GM12873 (cell line): ENCODE measurements around the gene PLD5.

ENCODE experiments used
- TF ChIP-seq, protein P1 (sequence below): IDR thresholded peaks from 2 replicates; pipeline ENCODE4 v1.5.1; 2012; ENCODE audit warnings: low read depth, mild to moderate bottlenecking, moderate library complexity, low read length, control low read depth; ENCODE audit not compliant: insufficient read depth; ENCODE audit errors: missing control alignments

Gene PLD5

DNA sequence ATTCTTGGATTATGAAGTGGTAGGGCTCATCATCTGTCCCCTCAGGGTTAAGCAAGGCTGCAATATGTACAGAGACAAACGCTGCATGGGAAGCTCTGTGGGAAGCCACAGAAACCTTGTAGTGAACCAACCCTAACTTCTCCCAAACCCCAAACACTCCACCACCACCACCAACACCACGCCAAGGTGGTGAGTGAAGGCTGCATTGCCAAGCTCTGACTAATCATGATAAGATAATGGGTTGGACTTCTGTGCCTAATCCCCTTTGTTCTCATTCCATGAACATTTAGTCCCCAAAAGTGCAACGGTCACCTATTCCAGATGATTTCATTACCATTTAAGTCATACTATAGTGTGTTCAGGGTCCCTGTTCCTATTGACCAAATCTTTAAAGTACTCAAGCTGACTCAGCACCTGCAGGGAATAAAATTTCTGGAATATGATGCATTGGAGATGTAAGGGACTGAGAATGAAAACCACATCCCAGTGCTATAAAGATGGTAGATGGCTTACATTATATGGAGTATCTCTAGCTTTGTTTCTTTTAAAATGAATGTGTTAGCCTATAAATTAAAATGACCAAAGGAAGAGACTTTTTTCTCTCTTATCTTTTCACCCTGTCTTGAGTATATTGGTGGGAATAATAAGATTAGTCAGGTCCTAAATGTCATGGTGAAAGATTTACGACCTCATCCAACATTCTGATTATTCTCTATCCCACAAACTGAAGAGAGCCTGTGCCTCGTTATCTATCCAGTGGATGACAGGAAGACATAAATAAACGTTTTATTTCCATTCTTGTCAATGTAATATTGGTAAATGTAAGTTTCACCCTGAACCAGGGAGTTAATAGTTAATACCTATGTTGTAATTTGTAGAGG, 22.6 kb upstream of the PLD5 start:
- TF ChIP-seq, protein P1, sequence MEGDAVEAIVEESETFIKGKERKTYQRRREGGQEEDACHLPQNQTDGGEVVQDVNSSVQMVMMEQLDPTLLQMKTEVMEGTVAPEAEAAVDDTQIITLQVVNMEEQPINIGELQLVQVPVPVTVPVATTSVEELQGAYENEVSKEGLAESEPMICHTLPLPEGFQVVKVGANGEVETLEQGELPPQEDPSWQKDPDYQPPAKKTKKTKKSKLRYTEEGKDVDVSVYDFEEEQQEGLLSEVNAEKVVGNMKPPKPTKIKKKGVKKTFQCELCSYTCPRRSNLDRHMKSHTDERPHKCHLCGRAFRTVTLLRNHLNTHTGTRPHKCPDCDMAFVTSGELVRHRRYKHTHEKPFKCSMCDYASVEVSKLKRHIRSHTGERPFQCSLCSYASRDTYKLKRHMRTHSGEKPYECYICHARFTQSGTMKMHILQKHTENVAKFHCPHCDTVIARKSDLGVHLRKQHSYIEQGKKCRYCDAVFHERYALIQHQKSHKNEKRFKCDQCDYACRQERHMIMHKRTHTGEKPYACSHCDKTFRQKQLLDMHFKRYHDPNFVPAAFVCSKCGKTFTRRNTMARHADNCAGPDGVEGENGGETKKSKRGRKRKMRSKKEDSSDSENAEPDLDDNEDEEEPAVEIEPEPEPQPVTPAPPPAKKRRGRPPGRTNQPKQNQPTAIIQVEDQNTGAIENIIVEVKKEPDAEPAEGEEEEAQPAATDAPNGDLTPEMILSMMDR = no peak

DNA sequence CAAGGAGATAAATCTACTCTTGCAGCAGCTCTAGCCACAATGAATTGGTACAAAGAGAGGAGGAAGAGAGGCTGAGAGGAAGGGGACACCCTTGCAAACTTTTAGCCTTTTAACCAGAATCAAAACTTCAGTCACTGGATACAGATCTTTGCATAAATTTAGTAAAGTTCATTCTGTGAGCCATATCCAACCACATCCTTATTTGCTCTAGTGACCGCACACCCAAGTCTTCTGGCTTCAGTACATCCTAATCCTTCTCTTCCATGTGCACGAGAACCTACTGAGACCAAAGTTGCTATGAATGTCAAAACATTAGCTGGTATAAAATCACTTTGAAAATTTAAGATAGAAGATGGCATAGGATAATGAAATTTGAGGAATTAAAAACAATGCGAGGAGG, 21.9 kb upstream of the PLD5 start:
- TF ChIP-seq, protein P1 = no peak

DNA sequence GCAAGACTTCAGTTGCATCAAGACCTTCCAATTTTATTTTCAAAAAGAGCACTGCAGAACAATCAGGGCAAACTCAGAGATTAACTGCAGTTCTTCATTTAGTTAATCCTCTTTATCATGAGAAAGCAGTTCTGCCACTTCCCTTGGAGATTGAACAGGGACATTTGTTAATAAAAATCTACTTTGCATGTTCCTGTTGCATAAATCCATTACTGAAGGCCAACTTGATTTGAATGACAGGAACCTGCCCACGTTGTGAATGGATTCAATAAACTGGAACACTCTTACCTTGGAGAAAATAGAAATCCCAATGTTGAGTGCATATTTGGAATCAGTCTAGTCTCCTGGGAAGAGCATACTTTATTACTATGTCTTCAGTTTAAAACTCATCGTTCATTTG, 19.6 kb upstream of the PLD5 start:
- TF ChIP-seq, protein P1 = no peak

DNA sequence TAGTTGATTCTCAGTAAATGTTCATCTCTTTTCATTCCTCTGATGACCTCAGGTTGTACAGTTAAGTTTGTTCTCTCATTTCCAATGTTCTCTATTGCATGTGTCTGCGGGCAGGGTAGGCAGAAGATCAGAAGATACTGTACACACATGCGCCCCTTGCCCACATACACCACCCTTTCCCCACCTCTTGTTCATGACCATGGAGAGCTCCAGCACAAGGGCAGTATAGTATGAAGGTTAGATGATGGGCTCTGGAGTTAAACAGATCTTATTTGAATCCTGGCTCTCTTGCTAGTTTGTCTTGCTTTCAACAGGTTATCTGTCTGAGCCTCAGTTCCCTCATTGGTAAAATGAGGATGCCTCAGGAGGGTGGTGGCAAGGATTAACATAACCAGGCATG, 17.8 kb upstream of the PLD5 start:
- TF ChIP-seq, protein P1 = no peak

DNA sequence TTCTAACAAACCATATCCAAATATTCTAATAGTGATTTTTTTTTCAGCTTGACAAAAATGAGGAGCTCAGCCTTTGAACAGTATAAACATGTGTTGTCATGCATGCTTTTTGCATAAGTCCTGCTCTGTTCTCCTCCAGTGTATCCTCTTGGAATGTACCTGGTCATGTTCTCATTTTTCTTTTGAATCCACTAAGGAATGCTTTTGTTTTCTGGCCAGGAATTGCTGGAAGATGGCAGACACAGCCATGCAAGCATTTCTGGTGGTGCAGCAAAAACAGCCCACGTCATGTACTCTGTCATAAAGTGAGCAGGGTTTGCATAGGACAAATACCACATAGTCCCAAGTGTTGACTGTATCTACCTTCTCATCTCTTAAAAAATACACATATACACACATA, 11.5 kb upstream of the PLD5 start:
- TF ChIP-seq, protein P1 = no peak

DNA sequence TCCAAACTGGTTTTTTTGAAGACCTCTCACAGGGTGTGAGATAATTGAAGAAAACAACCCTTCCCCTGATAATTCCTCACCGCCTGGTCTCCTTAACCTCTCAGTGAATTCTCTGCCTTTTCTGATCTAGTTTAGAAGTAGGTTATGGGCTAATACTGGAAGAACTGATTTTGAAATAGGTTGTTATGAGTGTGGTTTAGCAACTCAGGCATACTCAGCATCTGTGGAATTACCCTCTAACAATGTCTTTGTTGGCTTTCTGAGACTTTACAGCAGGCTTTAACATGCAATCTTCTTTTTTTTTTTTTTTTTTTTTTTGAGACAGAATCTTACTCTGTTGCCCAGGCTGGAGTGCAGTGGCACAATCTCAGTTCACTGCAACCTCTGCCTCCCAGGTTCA, 10.3 kb upstream of the PLD5 start:
- TF ChIP-seq, protein P1 = no peak

DNA sequence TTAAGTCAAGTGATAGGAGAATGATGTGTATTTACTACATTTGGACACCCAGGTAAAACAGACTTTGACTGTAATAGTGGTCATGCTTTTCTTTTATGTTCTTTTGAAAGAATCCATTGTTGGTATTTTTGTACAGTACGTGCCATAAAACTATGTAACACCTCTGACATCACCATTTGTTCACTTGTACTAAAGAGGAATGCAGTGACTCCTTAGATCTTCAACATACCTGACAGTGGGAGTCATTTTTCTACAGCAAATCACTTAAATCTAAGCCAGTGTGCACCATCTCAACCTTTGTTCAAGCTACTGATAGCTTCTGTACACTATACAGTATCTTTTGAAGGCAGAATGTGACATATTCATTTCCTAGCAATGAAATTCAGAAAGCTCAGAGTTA, 6.3 kb upstream of the PLD5 start:
- TF ChIP-seq, protein P1 = no peak
